Right lobe of liver (tissue), 4 donors: ENCODE results near the gene MAP3K3.

Experiments used
- CTCF ChIP-seq, 4 donors: fragments of 200-600 bp in 3 of 4; fragments of 450-650 bp in 1 of 4; IDR thresholded peaks; one replicate each; pipeline versions ENCODE4 v1.5.1 to v1.8.0; 2016 to 2022; ENCODE audit warnings: antibody characterized with exemption in 4 of 4, mild to moderate bottlenecking in 2 of 4
- POLR2A ChIP-seq: fragments of 450-650 bp; IDR thresholded peaks from one replicate; pipeline ENCODE4 v1.6.1; 2017; ENCODE audit warnings: antibody characterized with exemption, mild to moderate bottlenecking
- donor health status: DM: no; HTN: no; CAD: no.
- donor health status: DM: no; HTN: no; CAD: no.
- donor health status: DM: no; HTN: yes; CAD: no.

- TF ChIP-seq CTCF (IDR thresholded peaks at IDR 0.05) = no peak
- no peak for TF ChIP-seq POLR2A
Observed at GRCh38 chr17:63698886-63699637, 76.8 kb downstream of the MAP3K3 start.
